Measurements from ENCODE around the gene CCDC154.

- TF ChIP-seq ZNF384 (IDR thresholded peaks at IDR 0.05) (no peak), LEF1 (IDR thresholded peaks at IDR 0.05; ENCODE audit: borderline replicate concordance) (no peak), TARDBP (IDR thresholded peaks at IDR 0.05) (no peak), FOXM1 (IDR thresholded peaks at IDR 0.05; ENCODE audit: borderline replicate concordance) (no peak), SP1 (IDR thresholded peaks at IDR 0.05) (no peak), ARNT (IDR thresholded peaks at IDR 0.05) (no peak), BHLHE40 (IDR thresholded peaks at IDR 0.05; ENCODE audit: borderline replicate concordance) (no peak), NFRKB (IDR thresholded peaks at IDR 0.05) (no peak), FOXA1 (IDR thresholded peaks at IDR 0.05) (no peak), FOXK2 (IDR thresholded peaks at IDR 0.05) (no peak), CTBP1 (IDR thresholded peaks at IDR 0.05; ENCODE audit: borderline replicate concordance) (no peak)
These were observed 43.2 kb upstream of the CCDC154 start for GRCh38 chr16:1487395-1488053.

All from HEK293T (cell line).